ENCODE results near the gene MMP20.

- no peak for TF ChIP-seq MAX (CRISPR knock-in tag; IDR thresholded peaks at IDR 0.05)
- no peak for TF ChIP-seq ATF2 (CRISPR knock-in tag; IDR thresholded peaks at IDR 0.05; ENCODE audit: borderline replicate concordance, low read depth)
- no peak for TF ChIP-seq CTCF (IDR thresholded peaks at IDR 0.05)
- TF ChIP-seq CREB1 (CRISPR knock-in tag; IDR thresholded peaks at IDR 0.05): no peak
- no peak for TF ChIP-seq GTF2I (CRISPR knock-in tag; conservative IDR thresholded peaks at IDR 0.05)
- TF ChIP-seq E2F4 (CRISPR knock-in tag; IDR thresholded peaks at IDR 0.05; ENCODE audit: borderline replicate concordance, low read depth): no peak
- no peak for TF ChIP-seq CBFB (CRISPR knock-in tag; IDR thresholded peaks at IDR 0.05; ENCODE audit: low read depth)
- TF ChIP-seq E2F5 (CRISPR knock-in tag; IDR thresholded peaks at IDR 0.05): no peak
- TF ChIP-seq ZBTB43 (CRISPR knock-in tag; IDR thresholded peaks at IDR 0.05): no peak
These were observed 33.9 kb downstream of the MMP20 start for GRCh38 chr11:102591160-102591718.
